ENCODE measurements around the gene MEIOSIN.

The MEIOSIN gene

GRCh38 chr19:45693106-45693788 lies 40.0 kb upstream of the MEIOSIN start:
- no peaks in the 10 kb centered on the region for H3K27me3 ChIP-seq (replicated peaks)
- peak; percentile 95 for TF ChIP-seq CTCF (IDR thresholded peaks at IDR 0.05; ENCODE audit: low read depth, low read length, missing control alignments)
- DNase-seq = peak; percentile 65
- peak overlapping the region; percentile 94 for H3K4me3 ChIP-seq (ENCODE audit: low read depth, low read length)
- H3K36me3 ChIP-seq (replicated peaks) = peaks cover 12% of the 10 kb centered on the region
- peak overlapping the region; percentile 71 for H3K27ac ChIP-seq
- in situ Hi-C loops (cut with HindIII; ENCODE audit: low pct_ligation_motif_present, low sequenced_read_pairs) = no loop called here

DNA sequence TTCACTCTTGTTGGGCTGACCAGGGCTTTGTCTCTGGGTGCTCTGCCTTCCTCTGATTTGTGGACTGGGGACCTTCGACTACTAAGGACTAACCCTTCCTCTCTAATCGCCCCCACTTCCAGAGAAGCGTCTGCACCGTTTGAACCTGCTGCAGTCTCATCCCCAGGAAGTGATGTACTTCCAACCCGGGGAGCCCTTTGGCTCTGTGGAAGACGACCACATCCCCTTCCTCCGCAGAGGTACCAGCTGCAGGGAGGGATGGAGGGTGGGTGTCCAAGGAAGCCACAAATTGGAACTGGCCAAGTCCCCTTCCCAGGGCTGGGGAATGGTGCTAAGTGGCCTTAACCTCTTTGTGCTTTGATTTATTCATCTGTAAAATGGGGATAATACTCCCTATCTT lies 31.6 kb upstream of the MEIOSIN start:
- DNase-seq = no peak
- Histone ChIP-seq H3K27ac (no peak overlapping the region), H3K4me3 (ENCODE audit: low read depth, low read length) (no peak overlapping the region), H3K27me3 (replicated peaks) (no peaks in the 10 kb centered on the region), H3K36me3 (replicated peaks) (peaks cover 19% of the 10 kb centered on the region)
- in situ Hi-C loops (cut with HindIII; ENCODE audit: low pct_ligation_motif_present, low sequenced_read_pairs) = no loop called here
- no peak for TF ChIP-seq CTCF (IDR thresholded peaks at IDR 0.05; ENCODE audit: low read depth, low read length, missing control alignments)

- Histone ChIP-seq H3K4me3 (ENCODE audit: low read depth, low read length) (no peak overlapping the region), H3K36me3 (replicated peaks) (peaks cover 14% of the 10 kb centered on the region), H3K27ac (no peak overlapping the region), H3K27me3 (replicated peaks) (no peaks in the 10 kb centered on the region)
- in situ Hi-C loops (cut with HindIII; ENCODE audit: low pct_ligation_motif_present, low sequenced_read_pairs) = no loop called here
- DNase-seq = no peak
- TF ChIP-seq CTCF (IDR thresholded peaks at IDR 0.05; ENCODE audit: low read depth, low read length, missing control alignments) = no peak
Measured at GRCh38 chr19:45705115-45705514, 28.1 kb upstream of the MEIOSIN start.

GRCh38 chr19:45705710-45706415 lies 27.4 kb upstream of the MEIOSIN start:
- DNase-seq = no peak
- Histone ChIP-seq H3K36me3 (replicated peaks) (peaks cover 14% of the 10 kb centered on the region), H3K27me3 (replicated peaks) (no peaks in the 10 kb centered on the region), H3K27ac (no peak overlapping the region), H3K4me3 (ENCODE audit: low read depth, low read length) (no peak overlapping the region)
- in situ Hi-C loops (cut with HindIII; ENCODE audit: low pct_ligation_motif_present, low sequenced_read_pairs) = no loop called here
- TF ChIP-seq CTCF (IDR thresholded peaks at IDR 0.05; ENCODE audit: low read depth, low read length, missing control alignments) = no peak

- Histone ChIP-seq H3K36me3 (replicated peaks) (peaks cover 16% of the 10 kb centered on the region), H3K27me3 (replicated peaks) (no peaks in the 10 kb centered on the region), H3K27ac (no peak overlapping the region), H3K4me3 (ENCODE audit: low read depth, low read length) (no peak overlapping the region)
- no peak for TF ChIP-seq CTCF (IDR thresholded peaks at IDR 0.05; ENCODE audit: low read depth, low read length, missing control alignments)
- in situ Hi-C loops (cut with HindIII; ENCODE audit: low pct_ligation_motif_present, low sequenced_read_pairs) = no loop called here
- no peak for DNase-seq
Measured at GRCh38 chr19:45710356-45711130, 22.7 kb upstream of the MEIOSIN start.
